HG03469 (cell line): ENCODE measurements around the gene FRMD4A.
"Not testable (repeated sequence)": the region's sequence is repeated elsewhere in the genome, so short reads cannot be mapped to it uniquely, and the experiment has no call there.

Experiments
- ATAC-seq: cut with Tn5 transposase; IDR thresholded peaks from one replicate; pipeline ENCODE4 v1.9.1; 2021; ENCODE audit warnings: mild to moderate bottlenecking, moderate library complexity, moderate number of reproducible peaks; ENCODE audit not compliant: unreplicated experiment

FRMD4A gene

DNA sequence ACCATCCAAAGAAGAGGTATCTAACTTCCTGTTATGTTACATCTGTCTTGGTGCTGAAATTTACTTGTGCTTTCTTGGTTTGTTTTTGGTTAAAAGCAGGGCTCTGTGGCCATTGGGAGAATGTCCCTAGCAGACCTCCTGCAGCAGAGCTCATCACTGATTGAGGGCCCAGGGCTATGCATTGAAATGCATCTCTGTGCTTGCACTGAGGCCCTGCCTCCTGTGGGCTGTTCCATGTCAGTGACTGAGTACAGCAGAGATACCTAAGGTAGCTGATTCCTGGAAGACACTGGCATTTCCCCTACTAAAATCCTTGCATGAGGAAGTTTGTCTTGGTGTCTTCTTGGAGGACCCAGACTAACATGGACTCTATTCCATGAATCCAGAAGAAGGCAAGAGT, 213.9 kb downstream of the FRMD4A start:
- no peak for ATAC-seq

DNA sequence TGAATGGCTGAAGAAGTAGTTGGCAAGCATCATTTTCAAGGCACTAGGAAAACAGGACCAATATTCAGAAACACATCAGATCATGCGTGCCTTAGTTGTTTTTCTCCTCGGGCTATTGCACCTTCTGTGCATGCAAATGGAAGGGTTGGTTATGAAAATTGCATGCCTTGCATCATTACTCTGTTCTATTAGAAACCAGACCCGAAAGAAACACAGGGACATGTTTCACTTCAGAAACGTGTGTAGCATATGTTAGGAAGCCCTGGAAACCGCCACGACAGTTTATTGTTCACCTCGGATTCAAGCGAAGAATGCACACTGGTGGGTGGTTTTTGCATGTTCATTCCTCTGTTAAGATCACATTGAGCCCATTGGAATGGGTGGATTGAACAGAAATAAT, 214.7 kb downstream of the FRMD4A start:
- no peak for ATAC-seq

GRCh38 chr10:14114791-14115190, 215.9 kb downstream of the FRMD4A start:
- ATAC-seq = no peak

- ATAC-seq = no peak
These were observed 218.7 kb downstream of the FRMD4A start for GRCh38 chr10:14112056-14112455.

- no peak for ATAC-seq
These were observed 219.5 kb downstream of the FRMD4A start for GRCh38 chr10:14111208-14111607.

- ATAC-seq = no peak
These were observed 223.9 kb downstream of the FRMD4A start for GRCh38 chr10:14106828-14107227.

DNA sequence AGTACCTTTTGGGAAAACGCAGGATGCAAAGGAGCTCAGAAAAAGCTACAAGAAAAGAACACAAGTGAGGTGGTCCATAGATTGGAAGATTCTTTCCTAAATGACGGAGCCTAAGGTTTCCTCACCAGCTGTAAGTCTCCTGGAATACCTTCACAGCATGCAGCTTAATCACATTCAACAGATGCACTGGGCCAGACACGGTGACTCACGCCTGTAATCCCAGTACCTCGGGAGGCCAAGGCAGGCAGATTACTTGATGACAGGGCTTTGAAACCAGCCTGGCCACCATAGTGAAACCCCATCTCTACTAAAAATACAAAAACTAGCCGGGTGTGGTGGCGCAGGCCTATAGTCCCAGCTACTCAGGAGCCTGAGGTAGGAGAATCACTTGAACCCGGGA, 228.7 kb downstream of the FRMD4A start:
- no peak for ATAC-seq

DNA sequence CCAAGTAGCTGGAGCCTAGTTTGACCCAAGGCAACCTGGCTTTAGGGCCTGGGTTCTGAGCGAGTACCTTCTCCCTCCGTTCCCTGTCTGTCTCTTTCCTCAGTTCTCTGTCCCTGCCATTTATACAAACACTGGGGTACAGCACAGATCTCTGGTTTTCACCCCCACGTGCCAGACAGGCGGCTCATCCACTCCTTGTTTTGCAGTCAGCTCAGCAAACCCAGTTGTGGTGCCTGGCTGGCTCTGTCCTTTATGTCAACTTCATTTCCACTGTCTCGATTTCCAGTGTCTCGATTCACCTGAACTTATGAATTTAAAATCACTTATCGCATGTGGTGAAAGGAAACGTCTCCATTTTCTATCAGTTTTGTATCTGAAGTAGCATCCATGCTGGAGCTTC, 230.8 kb downstream of the FRMD4A start:
- no peak for ATAC-seq

DNA sequence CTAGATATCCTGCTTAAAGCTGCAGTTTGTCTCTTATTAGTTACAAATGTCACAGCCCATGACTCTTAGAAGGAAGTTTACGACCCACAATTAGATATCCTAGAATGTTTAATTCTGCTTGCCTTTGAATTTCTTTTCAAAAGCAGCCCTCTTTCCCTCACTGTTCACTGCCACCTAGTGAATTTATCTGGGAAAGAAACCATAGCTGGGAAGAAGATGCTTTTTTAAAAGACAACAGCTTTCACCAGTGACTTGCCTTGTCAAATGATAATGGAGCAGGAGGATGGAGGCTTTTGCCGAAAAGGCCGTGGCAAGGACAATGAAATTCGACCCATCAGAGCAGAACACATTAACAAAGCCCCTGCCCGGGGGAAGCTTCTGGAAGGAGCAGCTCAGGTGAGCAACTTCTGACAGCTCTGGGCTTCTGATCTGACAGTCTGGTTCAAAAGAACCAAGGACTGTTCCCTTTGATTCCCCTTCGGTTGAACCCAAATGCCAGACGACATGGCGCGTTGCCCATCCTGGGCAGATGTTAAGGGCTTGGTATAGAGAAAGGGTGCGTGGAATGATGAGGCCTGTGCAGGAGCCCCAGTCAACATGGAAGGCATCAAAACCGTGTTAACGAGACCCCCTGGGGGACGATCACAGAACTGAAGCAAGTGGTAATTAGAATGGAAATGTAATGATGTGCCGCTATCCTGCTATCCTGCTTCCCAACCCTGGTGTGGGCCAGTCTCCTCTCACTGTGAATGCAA, 236.8 kb downstream of the FRMD4A start:
- ATAC-seq = no peak

DNA sequence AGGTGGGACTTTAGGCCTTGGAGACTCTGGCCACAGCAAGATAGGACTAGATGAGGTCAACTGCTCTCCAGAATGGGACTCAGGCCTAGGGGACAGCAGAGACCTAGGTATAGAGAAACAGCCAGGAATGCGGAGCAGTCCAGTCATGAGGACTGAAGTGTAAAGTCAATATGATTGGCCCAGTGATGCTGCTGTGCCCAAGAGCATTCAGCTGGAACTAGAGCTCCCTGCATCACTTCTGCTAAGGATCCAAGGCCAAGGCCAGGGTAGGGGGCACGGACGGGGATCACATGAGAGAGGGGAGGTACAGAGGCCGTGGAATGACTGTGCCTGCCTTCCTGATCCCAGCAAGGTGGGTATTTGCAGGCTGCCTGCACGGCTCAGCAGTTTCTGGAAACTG, 237.9 kb downstream of the FRMD4A start:
- no peak for ATAC-seq

DNA sequence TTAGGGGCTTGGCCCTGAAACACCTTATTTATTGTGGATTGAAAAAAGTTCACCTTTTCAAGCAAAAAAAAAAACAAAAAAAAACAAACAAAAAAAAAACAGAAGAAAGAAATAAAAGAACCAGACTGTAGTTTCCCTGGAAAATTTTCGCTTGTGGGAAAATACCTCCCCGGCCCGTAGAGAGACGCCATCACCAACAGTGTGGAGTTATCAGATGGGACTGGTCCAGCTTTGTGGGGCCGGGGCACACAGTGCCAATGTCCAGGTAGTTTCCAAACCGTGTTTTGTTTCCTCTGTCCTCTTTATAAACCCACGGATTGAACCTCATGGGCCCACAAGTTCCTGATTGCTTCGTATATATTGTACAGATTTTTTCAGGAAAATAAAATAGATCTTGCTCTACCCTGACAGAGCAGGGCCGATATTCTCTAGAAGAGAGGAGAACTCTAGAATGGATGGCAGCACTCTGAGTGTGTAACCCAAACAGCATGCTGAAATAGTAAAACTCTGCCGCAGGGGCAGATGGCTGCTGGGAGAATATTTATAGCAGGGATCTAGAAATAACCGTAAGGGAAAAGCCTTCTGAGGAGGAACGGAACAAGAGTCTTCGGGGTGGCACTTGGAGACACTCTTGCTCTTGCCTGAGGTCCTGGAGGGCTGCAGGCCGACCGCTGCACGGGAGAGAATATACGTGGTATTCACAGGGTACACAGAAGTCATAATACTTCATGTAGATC, 241.0 kb downstream of the FRMD4A start:
- no peak for ATAC-seq

GRCh38 chr10:14087566-14087965, 243.2 kb downstream of the FRMD4A start:
- ATAC-seq = no peak

- ATAC-seq = no peak
These were observed 244.1 kb downstream of the FRMD4A start for GRCh38 chr10:14086596-14086995.

GRCh38 chr10:14084875-14085274, 245.8 kb downstream of the FRMD4A start:
- no peak for ATAC-seq

GRCh38 chr10:14080795-14081194, 249.9 kb downstream of the FRMD4A start:
- ATAC-seq = no peak

- ATAC-seq = no peak
These were observed 253.3 kb downstream of the FRMD4A start for GRCh38 chr10:14077430-14077829.

- ATAC-seq = no peak
These were observed 256.5 kb downstream of the FRMD4A start for GRCh38 chr10:14074062-14074884.

DNA sequence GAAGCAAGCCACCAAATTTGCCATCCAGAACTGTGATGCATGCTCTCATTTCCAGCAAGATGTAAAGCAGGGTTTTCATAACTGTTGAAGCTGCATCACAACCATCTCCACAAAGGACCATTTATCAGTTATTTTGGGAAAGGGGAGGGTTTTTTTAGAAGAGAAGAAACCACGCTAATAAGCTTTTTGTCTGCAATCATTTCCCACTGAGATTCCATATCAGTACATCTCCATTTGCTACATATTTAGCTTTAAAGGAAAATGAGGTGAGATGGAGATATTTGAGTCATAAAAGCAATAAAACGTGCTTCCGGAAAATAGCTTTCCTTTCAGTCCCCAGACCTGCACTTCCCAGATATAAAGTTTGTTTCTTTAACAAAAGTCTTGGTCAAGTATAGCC, 258.2 kb downstream of the FRMD4A start:
- ATAC-seq = no peak

- no peak for ATAC-seq
These were observed 258.8 kb downstream of the FRMD4A start for GRCh38 chr10:14071956-14072355.

DNA sequence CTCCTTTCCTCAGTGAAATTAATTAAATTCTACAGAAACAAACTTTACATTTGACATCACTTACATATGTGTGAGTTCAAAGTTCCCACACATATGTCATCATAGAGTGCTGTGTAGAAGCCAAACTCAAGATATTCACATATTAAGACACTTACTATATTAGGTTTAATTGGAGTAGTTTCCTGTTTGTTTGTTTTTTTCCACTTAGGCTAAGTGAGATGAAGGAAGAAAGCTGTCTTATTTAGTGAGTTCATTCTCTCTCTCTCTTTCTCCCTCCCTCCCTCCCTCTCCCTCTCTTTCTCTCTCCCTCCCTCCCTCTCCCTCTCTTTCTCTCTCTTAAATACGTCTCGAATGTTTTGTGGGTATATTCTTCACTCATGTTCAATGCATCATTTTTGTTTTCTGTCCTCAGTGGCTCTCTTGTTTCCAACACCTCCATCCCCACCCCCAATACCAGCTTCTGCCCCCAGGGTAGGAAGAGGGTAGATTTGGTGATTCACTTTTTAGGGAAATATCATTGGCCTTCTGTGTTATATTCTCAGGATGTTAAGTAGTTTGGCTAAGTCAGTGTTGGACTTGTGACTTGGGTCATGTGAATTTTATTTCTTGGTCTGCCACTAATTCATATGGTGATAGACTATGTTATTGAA, 262.0 kb downstream of the FRMD4A start:
- no peak for ATAC-seq

- not testable (repeated sequence) for ATAC-seq
These were observed 263.1 kb downstream of the FRMD4A start for GRCh38 chr10:14067638-14068037.
